Nephron (organoid): ENCODE measurements around the gene CDY1.
"Not testable (repeated sequence)": the region's sequence is repeated elsewhere in the genome, so short reads cannot be mapped to it uniquely, and the experiment has no call there.

Experiments
- H3K27ac Mint-ChIP-seq, 3 experiments: 2 replicates each; pipeline ENCODE4 v1.8.0; 2020; ENCODE audit warnings: mixed read lengths in 3 of 3, mild to moderate bottlenecking in 2 of 3, moderate library complexity in 1 of 3
- H3K27me3 Mint-ChIP-seq: 2 replicates; pipeline ENCODE4 v1.8.0; 2021; ENCODE audit warnings: low read depth, mild to moderate bottlenecking, moderate library complexity, mixed read lengths
- H3K36me3 Mint-ChIP-seq: 2 replicates; pipeline ENCODE4 v1.8.0; 2020; ENCODE audit warnings: low read depth, mixed read lengths
- H3K4me1 Mint-ChIP-seq: 2 replicates; pipeline ENCODE4 v1.8.0; 2020; ENCODE audit warnings: mixed read lengths
- H3K4me3 Mint-ChIP-seq, 3 experiments: 2 replicates each; pipeline ENCODE4 v1.8.0; 2020; ENCODE audit warnings: mild to moderate bottlenecking in 3 of 3, mixed read lengths in 3 of 3, moderate library complexity in 2 of 3
- H3K9me3 Mint-ChIP-seq: 2 replicates; pipeline ENCODE4 v1.8.0; 2020; ENCODE audit warnings: mixed read lengths

CDY1 gene, protein sequence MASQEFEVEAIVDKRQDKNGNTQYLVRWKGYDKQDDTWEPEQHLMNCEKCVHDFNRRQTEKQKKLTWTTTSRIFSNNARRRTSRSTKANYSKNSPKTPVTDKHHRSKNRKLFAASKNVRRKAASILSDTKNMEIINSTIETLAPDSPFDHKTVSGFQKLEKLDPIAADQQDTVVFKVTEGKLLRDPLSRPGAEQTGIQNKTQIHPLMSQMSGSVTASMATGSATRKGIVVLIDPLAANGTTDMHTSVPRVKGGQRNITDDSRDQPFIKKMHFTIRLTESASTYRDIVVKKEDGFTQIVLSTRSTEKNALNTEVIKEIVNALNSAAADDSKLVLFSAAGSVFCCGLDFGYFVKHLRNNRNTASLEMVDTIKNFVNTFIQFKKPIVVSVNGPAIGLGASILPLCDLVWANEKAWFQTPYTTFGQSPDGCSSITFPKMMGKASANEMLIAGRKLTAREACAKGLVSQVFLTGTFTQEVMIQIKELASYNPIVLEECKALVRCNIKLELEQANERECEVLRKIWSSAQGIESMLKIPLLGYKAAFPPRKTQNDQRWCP

DNA sequence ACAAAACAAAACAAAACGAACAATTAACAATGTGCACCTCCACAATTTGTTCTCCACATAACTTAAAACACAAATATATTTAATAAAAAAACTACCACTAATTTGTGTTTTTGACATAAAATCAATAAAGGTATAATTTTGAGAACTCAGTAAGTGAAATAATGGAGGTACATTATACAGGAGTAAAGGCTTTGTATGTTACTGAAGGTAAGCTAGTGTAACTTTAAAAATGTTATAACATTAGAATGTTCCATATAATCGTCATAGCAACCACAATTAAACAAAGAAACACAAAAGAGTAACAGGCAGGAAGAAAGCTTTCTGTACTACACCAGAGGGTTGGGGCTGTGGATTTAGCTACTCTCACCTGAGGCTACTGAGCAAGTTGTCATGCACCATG lies at the start of gene CDY1:
TSS of gene CDY1 (plus strand) at position 301 of the 400 bp plus-strand sequence. CDS start 326 bp downstream, outside the sequence.
- H3K36me3 Mint-ChIP-seq, H3K27me3 Mint-ChIP-seq, H3K4me1 Mint-ChIP-seq, H3K4me3 Mint-ChIP-seq, H3K9me3 Mint-ChIP-seq, H3K27ac Mint-ChIP-seq: not testable (repeated sequence)

DNA sequence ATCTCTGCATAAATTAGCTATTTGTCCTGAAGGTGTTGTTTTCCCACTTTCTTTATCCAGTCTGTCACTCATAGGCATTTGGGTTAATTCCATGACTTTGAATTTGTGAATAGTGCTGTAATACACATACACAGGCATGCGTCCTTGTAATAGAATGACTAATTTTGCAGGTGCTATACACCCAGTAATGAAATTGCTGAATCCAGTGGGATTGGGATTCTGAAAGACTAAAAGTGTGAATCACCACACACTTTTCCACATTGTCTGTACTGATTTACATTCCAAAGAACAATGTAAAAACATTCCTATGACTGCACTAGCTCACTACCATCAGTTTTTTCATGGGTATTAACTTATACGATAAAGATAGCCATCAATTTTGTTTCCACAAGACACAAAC lies 28.6 kb upstream of the CDY1 start:
- not testable (repeated sequence) for H3K36me3 Mint-ChIP-seq, H3K4me3 Mint-ChIP-seq, H3K9me3 Mint-ChIP-seq, H3K4me1 Mint-ChIP-seq, H3K27me3 Mint-ChIP-seq, H3K27ac Mint-ChIP-seq

DNA sequence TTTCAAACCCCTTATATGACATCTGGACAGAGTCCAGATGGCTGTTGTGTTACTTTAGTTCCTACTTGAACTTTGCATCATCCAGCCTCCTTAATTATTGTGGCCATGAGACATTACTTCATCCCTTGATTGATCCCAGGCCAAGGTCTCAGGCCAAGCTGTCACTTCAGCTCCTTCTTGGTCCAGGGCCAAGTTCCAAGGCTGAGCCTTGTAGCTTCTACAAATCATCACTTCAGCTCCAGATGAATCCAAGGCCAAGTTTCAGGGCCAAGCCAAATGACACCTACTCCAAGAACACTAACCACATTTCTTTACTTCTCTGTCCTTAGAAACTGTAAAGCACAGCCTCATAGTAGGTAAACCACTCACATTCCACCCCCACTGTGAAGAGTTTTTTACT lies 1.7 kb upstream of the CDY1 start:
- not testable (repeated sequence) for H3K4me3 Mint-ChIP-seq, H3K9me3 Mint-ChIP-seq, H3K27ac Mint-ChIP-seq, H3K36me3 Mint-ChIP-seq, H3K4me1 Mint-ChIP-seq, H3K27me3 Mint-ChIP-seq

DNA sequence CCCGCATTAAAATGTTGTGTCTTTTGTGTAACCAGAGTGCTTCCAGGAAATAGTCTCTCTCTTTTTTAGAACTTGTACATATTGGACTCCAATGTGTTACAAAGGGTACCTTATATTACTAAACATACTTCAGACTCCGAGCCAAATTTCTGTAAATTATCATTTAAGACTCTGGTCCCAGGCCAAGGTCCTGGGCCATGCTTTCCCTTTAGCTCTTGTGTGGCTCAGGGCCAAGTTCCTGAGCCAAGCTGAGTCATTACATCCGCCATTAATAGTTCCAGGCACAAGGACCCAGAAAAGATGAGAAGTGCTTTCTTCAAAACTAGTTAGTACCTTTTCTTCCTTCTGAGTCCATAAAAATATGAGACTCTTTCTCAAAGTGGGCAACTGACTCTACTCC lies 4.6 kb downstream of the CDY1 start:
- H3K4me1 Mint-ChIP-seq, H3K27me3 Mint-ChIP-seq, H3K36me3 Mint-ChIP-seq, H3K27ac Mint-ChIP-seq, H3K9me3 Mint-ChIP-seq, H3K4me3 Mint-ChIP-seq: not testable (repeated sequence)

DNA sequence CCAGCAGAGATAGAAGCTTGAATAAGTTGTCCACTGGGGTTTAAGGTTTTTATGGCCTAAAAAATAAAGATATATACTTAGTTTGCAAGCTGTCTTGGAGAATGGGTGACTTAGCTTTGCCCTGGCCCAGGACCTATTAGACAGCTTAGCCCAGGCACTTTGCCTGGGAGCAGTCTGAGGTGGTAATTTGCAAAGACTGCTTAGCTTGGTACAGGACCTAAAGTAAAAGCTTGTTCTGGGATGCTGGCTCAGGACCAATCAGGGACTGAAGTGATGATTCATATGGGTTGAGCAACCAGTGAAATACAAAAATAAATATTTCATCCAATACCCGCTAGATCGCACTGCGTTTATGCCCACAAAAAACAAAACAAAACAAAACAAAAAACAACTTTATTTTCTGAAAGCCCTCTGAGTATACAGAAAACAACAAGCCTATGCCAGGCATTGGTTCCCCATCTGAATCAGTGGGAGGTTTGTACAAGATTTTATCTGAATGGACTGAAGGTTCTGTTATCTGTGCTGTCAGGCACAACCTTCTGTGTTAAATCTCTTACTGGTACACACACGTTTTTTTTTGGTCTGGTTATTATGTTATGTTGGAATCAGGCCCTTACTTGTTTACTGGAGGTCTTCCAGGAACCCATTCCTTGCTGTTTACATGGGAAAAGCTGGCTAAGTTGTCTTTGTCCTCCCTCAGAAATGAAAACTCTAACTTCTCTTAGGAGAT lies 8.6 kb downstream of the CDY1 start:
- H3K4me1 Mint-ChIP-seq, H3K9me3 Mint-ChIP-seq, H3K27me3 Mint-ChIP-seq, H3K27ac Mint-ChIP-seq, H3K36me3 Mint-ChIP-seq, H3K4me3 Mint-ChIP-seq: not testable (repeated sequence)

DNA sequence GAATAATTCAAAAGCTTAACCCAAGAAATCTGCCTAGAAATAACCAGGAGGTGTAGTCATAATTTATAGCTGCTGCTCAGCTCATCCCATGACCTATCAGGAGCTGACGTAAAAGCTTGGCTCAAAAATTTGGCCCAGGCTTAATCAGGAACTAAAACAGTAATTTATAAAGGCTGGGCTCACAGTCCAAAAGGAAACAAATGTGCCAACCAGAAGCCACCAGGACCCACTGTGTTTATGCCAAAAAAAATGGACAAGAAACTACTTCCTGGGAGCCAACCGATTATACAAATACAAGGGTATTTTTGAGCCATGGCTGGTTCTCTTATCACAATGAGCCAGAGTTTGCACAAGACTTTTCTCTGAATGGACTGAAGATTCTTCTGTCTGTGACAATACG lies 17.9 kb downstream of the CDY1 start:
- H3K9me3 Mint-ChIP-seq, H3K27ac Mint-ChIP-seq, H3K4me3 Mint-ChIP-seq, H3K27me3 Mint-ChIP-seq, H3K36me3 Mint-ChIP-seq, H3K4me1 Mint-ChIP-seq: not testable (repeated sequence)

DNA sequence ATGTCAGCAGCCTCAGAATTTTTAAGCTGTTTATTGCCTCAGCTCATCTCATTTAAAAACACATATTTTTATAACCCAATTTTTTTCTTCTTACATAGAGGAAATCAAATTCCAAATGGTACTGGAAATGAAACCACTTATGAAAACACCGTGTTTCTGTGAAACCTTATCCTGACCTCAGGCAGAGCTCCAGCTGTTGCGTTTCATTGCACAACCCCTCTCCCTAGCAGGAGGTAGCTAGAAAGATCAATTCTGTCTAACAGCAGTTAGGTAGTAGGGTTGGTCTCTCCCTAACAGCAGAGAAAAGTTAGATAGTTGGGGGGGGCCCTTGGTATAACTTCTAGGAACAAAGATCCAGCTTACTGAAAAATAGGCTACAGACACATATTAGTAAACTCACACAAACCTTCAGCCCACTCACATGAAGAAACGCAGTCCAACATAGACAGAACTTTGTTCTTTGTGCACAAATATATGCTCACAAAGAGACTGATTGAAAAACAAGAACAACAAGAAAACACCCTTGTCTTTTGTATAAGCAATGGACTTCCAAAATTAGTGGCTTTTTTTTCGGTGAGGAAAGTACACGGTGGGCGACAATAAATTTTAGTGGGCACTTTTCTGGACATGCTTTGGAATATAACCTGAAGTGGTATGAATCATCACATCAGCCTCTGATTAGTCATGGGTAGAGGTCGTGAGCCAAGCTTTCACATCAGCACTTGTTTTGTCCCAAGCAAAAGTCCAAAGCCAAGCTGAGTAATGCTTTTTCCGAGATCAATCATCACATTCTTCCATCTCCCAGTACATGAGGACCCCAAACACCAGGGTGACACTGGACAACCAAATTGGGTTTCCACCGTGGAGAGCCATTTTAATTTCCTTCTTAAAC lies 21.4 kb downstream of the CDY1 start:
- not testable (repeated sequence) for H3K4me3 Mint-ChIP-seq, H3K27ac Mint-ChIP-seq, H3K27me3 Mint-ChIP-seq

More for the DNA sequence above, 21.4 kb downstream of the CDY1 start:
- not testable (repeated sequence) for H3K4me1 Mint-ChIP-seq, H3K36me3 Mint-ChIP-seq, H3K9me3 Mint-ChIP-seq
